Osteoblast (primary cell): ENCODE measurements around the gene MCUR1. TPM values are rescaled to one million over a fixed set of nuclear protein-coding genes. Genes with fewer than 3 reads are reported as not detected.

Experiments used
- DNase-seq: peaks from one replicate; pipeline ENCODE4 v3.0.0; 2011; ENCODE audit warnings: low spot score, mixed read lengths; ENCODE audit not compliant: insufficient read length; ENCODE audit errors: missing footprints
- H2AFZ ChIP-seq: 2 replicates; pipeline ENCODE4 v1.6.0; 2011; ENCODE audit warnings: mild to moderate bottlenecking, low read length
- H3K27ac ChIP-seq: 2 replicates; pipeline ENCODE4 v1.5.1; 2011; ENCODE audit warnings: mild to moderate bottlenecking, low read depth, low read length, moderate library complexity
- H3K27me3 ChIP-seq: 2 replicates; pipeline ENCODE4 v1.6.0; 2012; ENCODE audit warnings: mild to moderate bottlenecking, control low read depth, inconsistent platforms, low read length, moderate library complexity; ENCODE audit not compliant: insufficient read depth
- H3K36me3 ChIP-seq: 2 replicates; pipeline ENCODE4 v1.5.1; 2011; ENCODE audit warnings: mild to moderate bottlenecking, low read length, control low read depth, moderate library complexity; ENCODE audit not compliant: insufficient read depth
- H3K4me1 ChIP-seq: 2 replicates; pipeline ENCODE4 v1.5.1; 2011; ENCODE audit warnings: mild to moderate bottlenecking, low read length, control low read depth, moderate library complexity; ENCODE audit not compliant: insufficient read depth
- H3K4me2 ChIP-seq: 2 replicates; pipeline ENCODE4 v1.6.0; 2011; ENCODE audit warnings: mild to moderate bottlenecking, low read length; ENCODE audit not compliant: insufficient read depth
- H3K4me3 ChIP-seq: fragments of 200-600 bp; sonication (generic); 3 replicates; pipeline ENCODE4 v1.5.1; 2012; ENCODE audit warnings: mild to moderate bottlenecking, low read length, inconsistent platforms; ENCODE audit not compliant: insufficient read depth
- H3K79me2 ChIP-seq: 2 replicates; pipeline ENCODE4 v1.6.0; 2012; ENCODE audit warnings: mild to moderate bottlenecking, low read length, control low read depth, inconsistent platforms; ENCODE audit not compliant: insufficient read depth
- H3K9me3 ChIP-seq: 2 replicates; pipeline ENCODE4 v1.5.1; 2011; ENCODE audit warnings: low read depth, low read length, control low read depth
- H4K20me1 ChIP-seq: 2 replicates; pipeline ENCODE4 v1.6.0; 2012; ENCODE audit warnings: mild to moderate bottlenecking, low read length, control low read depth; ENCODE audit not compliant: insufficient read depth
- CTCF ChIP-seq: IDR thresholded peaks from 2 replicates; pipeline ENCODE4 v1.5.1; 2011; ENCODE audit warnings: mild to moderate bottlenecking, low read depth, low read length, moderate library complexity; ENCODE audit errors: extremely low read depth
- total RNA-seq: library from RNA; depleted of rRNA; stranded (reverse); fragments of >200 nt; gene quantifications from 2 replicates; pipeline ENCODE4 v1.2.3, GENCODE V29; 2012

Gene MCUR1
- total RNA-seq, 1 donor: 14.8 TPM

GRCh38 chr6:13741365-13741764 lies 73.0 kb downstream of the MCUR1 start:
- Histone ChIP-seq H3K4me2 (no peak overlapping the region), H2AFZ (no peak overlapping the region), H3K36me3 (no peaks in the 10 kb centered on the region), H3K27me3 (no peaks in the 10 kb centered on the region), H3K79me2 (no peaks in the 10 kb centered on the region), H3K4me1 (no peaks in the 10 kb centered on the region), H4K20me1 (no peaks in the 10 kb centered on the region), H3K27ac (no peak overlapping the region), H3K4me3 (no peak overlapping the region), H3K9me3 (no peaks in the 10 kb centered on the region)
- no peak for TF ChIP-seq CTCF
- DNase-seq: no peak

Other genes with a start within 250 kb of the MCUR1 start
- gene SIRT5, start 240.0 kb downstream of the MCUR1 start, total RNA-seq: 8.5 and 9.0 TPM in 2 replicates
- 43.0 and 44.9 TPM in 2 replicates for gene NOL7, start 199.2 kb downstream of the MCUR1 start, total RNA-seq
- 53.9 and 55.1 TPM in 2 replicates for gene RANBP9, start 102.7 kb downstream of the MCUR1 start, total RNA-seq
- 3.3 and 4.4 TPM in 2 replicates for gene RNF182, start 110.4 kb upstream of the MCUR1 start, total RNA-seq